Naive thymus-derived CD4-positive, alpha-beta T cell (primary cell): ENCODE data around the gene GJA1. TPM values are rescaled to one million over a fixed set of nuclear protein-coding genes. Genes with fewer than 3 reads are reported as not detected.
"Not testable (repeated sequence)": the region's sequence is repeated elsewhere in the genome, so short reads cannot be mapped to it uniquely, and the experiment has no call there.

Experiments
- ATAC-seq: fragments of 150-1000 bp; cut with Tn5 transposase; 2 replicates; pipeline ENCODE4 v1.10.0; 2021; ENCODE audit warnings: mild to moderate bottlenecking, moderate library complexity
- CTCF ChIA-PET: fragments of 350-600 bp; sonication (Branson Sonifier 250); formaldehyde crosslinking; loops from one replicate; lab custom pipeline; 2021; ENCODE audit warnings: antibody characterized with exemption; lab: Charles Lee
- POLR2A ChIA-PET: fragments of 350-600 bp; sonication (Branson Sonifier 250); formaldehyde crosslinking; loops from one replicate; lab custom pipeline; 2021; ENCODE audit warnings: antibody characterized with exemption, inconsistent platforms; lab: Charles Lee
- DNase-seq, 9 donors: peaks; one replicate each; pipeline versions ENCODE4 v3.0.0 to v3.0.0-alpha.2; 2020 to 2022; ENCODE audit warnings: mixed read lengths in 1 of 9
- H3K27ac ChIP-seq: one replicate; pipeline ENCODE4 v1.7.0; 2013; ENCODE audit warnings: mild to moderate bottlenecking, low read depth, low read length, moderate library complexity
- H3K27me3 ChIP-seq, 2 donors: one replicate each; pipeline ENCODE4 v1.7.0; 2013; ENCODE audit warnings: low read length in 2 of 2, mild to moderate bottlenecking in 2 of 2, moderate library complexity in 2 of 2; ENCODE audit not compliant: control insufficient read depth in 2 of 2, insufficient read depth in 2 of 2
- H3K36me3 ChIP-seq, 3 experiments: 1 replicate in 2 of 3; 2 replicates in 1 of 3; pipeline ENCODE4 v1.7.0; 2013; ENCODE audit warnings: low read length in 3 of 3, mild to moderate bottlenecking in 3 of 3, moderate library complexity in 1 of 3; ENCODE audit not compliant: insufficient read depth in 3 of 3, control insufficient read depth in 2 of 3
- H3K4me1 ChIP-seq, 2 donors: one replicate each; pipeline ENCODE4 v1.7.0; 2013; ENCODE audit warnings: low read length in 2 of 2, mild to moderate bottlenecking in 2 of 2, moderate library complexity in 1 of 2; ENCODE audit not compliant: control insufficient read depth in 2 of 2, insufficient read depth in 2 of 2
- H3K4me3 ChIP-seq: 2 replicates; pipeline ENCODE4 v1.7.0; 2013; ENCODE audit warnings: mild to moderate bottlenecking, low read length
- H3K9me3 ChIP-seq, 3 experiments: 1 replicate in 2 of 3; 2 replicates in 1 of 3; pipeline ENCODE4 v1.7.0; 2013; ENCODE audit warnings: low read length in 3 of 3; ENCODE audit not compliant: control insufficient read depth in 2 of 3
- H3K27ac Mint-ChIP-seq, 9 donors: one replicate each; pipeline ENCODE4 v1.8.0; 2020 to 2022; ENCODE audit warnings: mixed read lengths in 9 of 9, mild to moderate bottlenecking in 8 of 9, moderate library complexity in 5 of 9, inconsistent platforms in 2 of 9
- H3K27me3 Mint-ChIP-seq, 5 donors: one replicate each; pipeline ENCODE4 v1.8.0; 2021 to 2022; ENCODE audit warnings: mixed read lengths in 5 of 5, mild to moderate bottlenecking in 1 of 5
- H3K36me3 Mint-ChIP-seq, 5 donors: one replicate each; pipeline ENCODE4 v1.8.0; 2020 to 2022; ENCODE audit warnings: mixed read lengths in 5 of 5, mild to moderate bottlenecking in 3 of 5, inconsistent platforms in 1 of 5
- H3K4me1 Mint-ChIP-seq, 7 donors: one replicate each; pipeline ENCODE4 v1.8.0; 2020 to 2022; ENCODE audit warnings: mixed read lengths in 7 of 7, mild to moderate bottlenecking in 3 of 7, inconsistent platforms in 1 of 7
- H3K4me3 Mint-ChIP-seq, 10 donors: one replicate each; pipeline ENCODE4 v1.8.0; 2020 to 2022; ENCODE audit warnings: mild to moderate bottlenecking in 10 of 10, mixed read lengths in 10 of 10, moderate library complexity in 6 of 10, inconsistent platforms in 2 of 10
- H3K9me3 Mint-ChIP-seq, 11 donors: one replicate each; pipeline ENCODE4 v1.8.0; 2020 to 2022; ENCODE audit warnings: mixed read lengths in 11 of 11, mild to moderate bottlenecking in 4 of 11, inconsistent platforms in 1 of 11, moderate library complexity in 1 of 11
- intact Hi-C, 2 donors: fragments of 100-400 bp; cut with micrococcal nuclease; formaldehyde crosslinking; loops; one replicate each; pipeline ENCODE4 v1.15.1; 2023
- polyA plus RNA-seq, 2 donors: library from polyadenylated mRNA; unstranded; fragments of 300-500 nt; fragmentation: Illumina TruSeq; gene quantifications; one replicate each; pipeline ENCODE4 v1.2.3, GENCODE V29; 2021
- total RNA-seq, 6 experiments: library from RNA in 5 of 6; stranded (reverse) in 5 of 6; gene quantifications; 1 replicate in 5 of 6; 2 replicates in 1 of 6; pipeline ENCODE4 v1.2.3 and lab custom pipeline; 2021 to 2026

GJA1 gene
- total and polyA plus RNA-seq, 7 experiments from 2014 or later = 0.08 TPM; not detected in 6

GRCh38 chr6:121426686-121427085 lies 8.8 kb upstream of the GJA1 start:
- H3K27ac Mint-ChIP-seq = no peak overlapping the region
- no peak overlapping the region for H3K4me3 Mint-ChIP-seq
- Histone ChIP-seq H3K27ac (no peak overlapping the region), H3K27me3 (no peaks in the 10 kb centered on the region), H3K4me1 (no peaks in the 10 kb centered on the region), H3K36me3 (no peaks in the 10 kb centered on the region), H3K9me3 (no peaks in the 10 kb centered on the region), H3K4me3 (no peak overlapping the region)
- H3K9me3 Mint-ChIP-seq = no peaks in the 10 kb centered on the region
- no peak for DNase-seq
- H3K4me1 Mint-ChIP-seq = peaks cover 0 to 14% (median 8%) of the 10 kb centered on the region in 7 donors
- no peaks in the 10 kb centered on the region for H3K27me3 Mint-ChIP-seq
- intact Hi-C loops = no loop called here
- no peak for ATAC-seq
- ChIA-PET POLR2A (no interaction called here), CTCF (interaction anchor here (1.3 kb wide), 2 partner anchors 604 to 607 kb away, joined by 4 to 5 read pairs; no protein-coding TSS in a partner anchor)
- H3K36me3 Mint-ChIP-seq = no peaks in the 10 kb centered on the region

GRCh38 chr6:121428872-121429756 lies 6.3 kb upstream of the GJA1 start:
- Mint-ChIP-seq H3K36me3 (no peaks in the 10 kb centered on the region), H3K4me1 (peaks cover 0 to 14% (median 8%) of the 10 kb centered on the region in 7 donors), H3K4me3 (no peak overlapping the region), H3K27ac (no peak overlapping the region), H3K27me3 (no peaks in the 10 kb centered on the region), H3K9me3 (no peaks in the 10 kb centered on the region)
- DNase-seq (no peak), ATAC-seq (no peak)
- Histone ChIP-seq H3K4me3 (no peak overlapping the region), H3K27ac (no peak overlapping the region), H3K36me3 (no peaks in the 10 kb centered on the region), H3K9me3 (no peaks in the 10 kb centered on the region), H3K27me3 (no peaks in the 10 kb centered on the region), H3K4me1 (no peaks in the 10 kb centered on the region)
- intact Hi-C loops = no loop called here
- POLR2A ChIA-PET = no interaction called here
- CTCF ChIA-PET = interaction anchor here (0.6 to 2.1 kb wide), 5 partner anchors 10 to 913 kb away, joined by 3 to 10 read pairs (median 3); no protein-coding TSS in a partner anchor

GRCh38 chr6:121430514-121431460 lies 4.7 kb upstream of the GJA1 start:
- Mint-ChIP-seq H3K36me3 (no peaks in the 10 kb centered on the region), H3K27me3 (peaks cover 0 to 9% (median 0%) of the 10 kb centered on the region in 5 donors), H3K4me3 (no peak overlapping the region)

GRCh38 chr6:121431776-121432175 lies 3.7 kb upstream of the GJA1 start:
- not testable (repeated sequence) for H3K4me3 Mint-ChIP-seq, H3K27me3 ChIP-seq, H3K27ac Mint-ChIP-seq, H3K9me3 ChIP-seq, DNase-seq, H3K36me3 Mint-ChIP-seq, H3K27ac ChIP-seq, ATAC-seq, H3K36me3 ChIP-seq, H3K9me3 Mint-ChIP-seq, H3K4me3 ChIP-seq, H3K4me1 ChIP-seq
- ChIA-PET CTCF (interaction anchor here (0.7 to 2.0 kb wide), 6 partner anchors 411 to 1099 kb away, joined by 3 to 9 read pairs (median 4); no protein-coding TSS in a partner anchor), POLR2A (interaction anchor here (0.7 kb wide), 1 partner anchor 417 kb away, joined by 5 read pairs; no protein-coding TSS in a partner anchor)
- intact Hi-C loops = loop anchor here (1.0 to 10.0 kb wide), 5 partner anchors 263 to 1403 kb away; partner anchors contain the start of gene HSF2 (in 1 of the 2)
- peaks cover 0 to 19% (median 5%) of the 10 kb centered on the region in 5 donors for H3K27me3 Mint-ChIP-seq
- H3K4me1 Mint-ChIP-seq = peaks cover 5 to 28% (median 19%) of the 10 kb centered on the region in 7 donors

More at GRCh38 chr6:121430514-121431460, 4.7 kb upstream of the GJA1 start:
- CTCF ChIA-PET = interaction anchor here (0.7 to 2.1 kb wide), 10 partner anchors 9 to 1100 kb away, joined by 3 to 10 read pairs (median 4); no protein-coding TSS in a partner anchor
- no peak for ATAC-seq
- Mint-ChIP-seq H3K4me1 (peaks cover 0 to 23% (median 12%) of the 10 kb centered on the region in 7 donors), H3K27ac (peak overlapping the region in 1 of 9 donors; percentile 2), H3K9me3 (no peaks in the 10 kb centered on the region)
- Histone ChIP-seq H3K4me3 (no peak overlapping the region), H3K27me3 (no peaks in the 10 kb centered on the region), H3K9me3 (no peaks in the 10 kb centered on the region), H3K27ac (no peak overlapping the region), H3K4me1 (no peaks in the 10 kb centered on the region), H3K36me3 (no peaks in the 10 kb centered on the region)
- intact Hi-C loops = loop anchor here (1.0 to 10.0 kb wide), 6 partner anchors 264 to 1404 kb away; partner anchors contain the start of gene HSF2 (in 1 of the 2)
- no peak for DNase-seq
- POLR2A ChIA-PET = interaction anchor here (0.7 kb wide), 1 partner anchor 418 kb away, joined by 5 read pairs; no protein-coding TSS in a partner anchor

GRCh38 chr6:121434037-121434770 lies 1.2 kb upstream of the GJA1 start:
- Histone ChIP-seq H3K27ac (no peak overlapping the region), H3K4me3 (no peak overlapping the region), H3K36me3 (no peaks in the 10 kb centered on the region), H3K4me1 (peaks cover 0 to 7% of the 10 kb centered on the region in 2 donors), H3K27me3 (peaks cover 0 to 4% of the 10 kb centered on the region in 2 donors), H3K9me3 (no peaks in the 10 kb centered on the region)
- intact Hi-C loops = loop anchor here in 1 of 2 donors (10.0 kb wide), 3 partner anchors 261 to 1401 kb away; partner anchors contain the start of gene HSF2
- ATAC-seq = no peak
- ChIA-PET POLR2A (no interaction called here), CTCF (interaction anchor here (0.8 kb wide), 1 partner anchor 600 kb away, joined by 3 read pairs; no protein-coding TSS in a partner anchor)
- Mint-ChIP-seq H3K4me1 (peaks cover 9 to 37% (median 32%) of the 10 kb centered on the region in 7 donors), H3K9me3 (no peaks in the 10 kb centered on the region), H3K36me3 (no peaks in the 10 kb centered on the region), H3K27me3 (peaks cover 6 to 40% (median 17%) of the 10 kb centered on the region in 5 donors), H3K4me3 (no peak overlapping the region), H3K27ac (no peak overlapping the region)
- no peak for DNase-seq
